ENCODE data around the gene CUEDC1.
A peak's percentile ranks its signal among the peaks of the same experiment; 100 is the strongest.

Gene CUEDC1

DNA sequence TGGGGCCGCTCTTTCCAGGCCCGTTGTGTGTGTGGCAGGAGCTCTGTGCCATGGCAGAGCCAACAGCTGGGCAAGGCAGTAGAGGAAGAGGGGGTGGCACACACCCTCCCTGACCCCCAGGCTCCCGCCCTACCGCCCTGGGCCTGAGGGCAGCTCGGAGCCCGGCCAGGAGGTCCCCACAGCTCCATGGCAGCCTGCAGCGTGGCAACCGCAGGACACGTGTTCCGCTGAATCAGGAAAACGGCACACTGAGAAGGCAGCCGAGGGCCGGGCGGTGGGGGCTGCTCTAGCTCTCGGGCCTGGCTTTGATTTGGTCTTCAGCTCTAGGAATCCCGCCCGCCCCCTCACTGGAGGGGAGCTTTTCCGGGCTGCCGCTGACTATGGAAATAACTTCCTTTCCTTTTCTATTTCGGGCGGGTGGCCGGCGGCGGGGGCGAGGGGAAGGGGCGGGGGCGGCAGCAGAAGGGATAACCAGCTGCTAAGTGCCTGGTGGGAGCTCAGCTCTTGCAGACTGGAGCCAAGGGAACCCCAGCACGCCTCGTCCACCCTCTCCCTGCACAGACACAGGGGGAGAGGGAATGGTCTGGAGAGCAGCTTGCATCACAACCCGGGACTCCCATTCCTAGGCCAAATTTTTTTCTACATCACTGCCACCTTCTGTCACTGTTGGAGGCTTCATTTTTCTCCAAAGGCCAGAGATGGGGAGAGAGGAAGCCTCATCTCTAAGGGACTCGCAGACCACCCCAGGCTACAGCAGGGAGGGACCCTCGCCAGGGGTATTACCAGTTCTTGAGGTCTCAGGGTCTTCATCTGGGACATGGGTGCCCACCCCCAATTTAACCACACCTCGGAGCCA is 80.5 kb downstream of the CUEDC1 start:
- peak; percentile 95 for DNase-seq (ENCODE audit: low read depth)
- H3K4me3 ChIP-seq (ENCODE audit: control insufficient read depth, low read depth, low read length), result no peak overlapping the region
- TF ChIP-seq, protein P1, sequence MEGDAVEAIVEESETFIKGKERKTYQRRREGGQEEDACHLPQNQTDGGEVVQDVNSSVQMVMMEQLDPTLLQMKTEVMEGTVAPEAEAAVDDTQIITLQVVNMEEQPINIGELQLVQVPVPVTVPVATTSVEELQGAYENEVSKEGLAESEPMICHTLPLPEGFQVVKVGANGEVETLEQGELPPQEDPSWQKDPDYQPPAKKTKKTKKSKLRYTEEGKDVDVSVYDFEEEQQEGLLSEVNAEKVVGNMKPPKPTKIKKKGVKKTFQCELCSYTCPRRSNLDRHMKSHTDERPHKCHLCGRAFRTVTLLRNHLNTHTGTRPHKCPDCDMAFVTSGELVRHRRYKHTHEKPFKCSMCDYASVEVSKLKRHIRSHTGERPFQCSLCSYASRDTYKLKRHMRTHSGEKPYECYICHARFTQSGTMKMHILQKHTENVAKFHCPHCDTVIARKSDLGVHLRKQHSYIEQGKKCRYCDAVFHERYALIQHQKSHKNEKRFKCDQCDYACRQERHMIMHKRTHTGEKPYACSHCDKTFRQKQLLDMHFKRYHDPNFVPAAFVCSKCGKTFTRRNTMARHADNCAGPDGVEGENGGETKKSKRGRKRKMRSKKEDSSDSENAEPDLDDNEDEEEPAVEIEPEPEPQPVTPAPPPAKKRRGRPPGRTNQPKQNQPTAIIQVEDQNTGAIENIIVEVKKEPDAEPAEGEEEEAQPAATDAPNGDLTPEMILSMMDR (conservative IDR thresholded peaks at IDR 0.05; ENCODE audit: control insufficient read depth, insufficient read depth, low read depth, low read length), result no peak

DNA sequence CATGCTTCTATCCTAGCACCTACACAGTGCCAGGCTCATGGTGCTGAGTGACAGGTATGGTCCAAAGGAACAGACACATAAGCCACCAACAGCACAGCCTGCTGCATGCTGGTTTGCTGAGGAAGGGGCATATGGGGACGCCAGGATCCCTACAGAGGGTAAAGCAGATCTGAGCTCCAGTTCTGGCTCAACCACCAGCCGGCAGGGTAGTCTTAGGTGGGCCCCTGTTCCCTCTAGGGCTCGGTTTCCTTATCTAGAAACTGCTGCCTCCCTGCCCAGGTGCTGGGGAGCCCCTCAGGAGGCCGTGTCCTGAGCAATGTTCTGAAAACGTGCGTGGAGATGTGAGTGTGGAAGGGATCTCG is 81.2 kb downstream of the CUEDC1 start:
- H3K4me3 ChIP-seq (ENCODE audit: control insufficient read depth, low read depth, low read length), result no peak overlapping the region
- DNase-seq (ENCODE audit: low read depth), result no peak
- TF ChIP-seq, protein P1 (conservative IDR thresholded peaks at IDR 0.05; ENCODE audit: control insufficient read depth, insufficient read depth, low read depth, low read length), result no peak

DNA sequence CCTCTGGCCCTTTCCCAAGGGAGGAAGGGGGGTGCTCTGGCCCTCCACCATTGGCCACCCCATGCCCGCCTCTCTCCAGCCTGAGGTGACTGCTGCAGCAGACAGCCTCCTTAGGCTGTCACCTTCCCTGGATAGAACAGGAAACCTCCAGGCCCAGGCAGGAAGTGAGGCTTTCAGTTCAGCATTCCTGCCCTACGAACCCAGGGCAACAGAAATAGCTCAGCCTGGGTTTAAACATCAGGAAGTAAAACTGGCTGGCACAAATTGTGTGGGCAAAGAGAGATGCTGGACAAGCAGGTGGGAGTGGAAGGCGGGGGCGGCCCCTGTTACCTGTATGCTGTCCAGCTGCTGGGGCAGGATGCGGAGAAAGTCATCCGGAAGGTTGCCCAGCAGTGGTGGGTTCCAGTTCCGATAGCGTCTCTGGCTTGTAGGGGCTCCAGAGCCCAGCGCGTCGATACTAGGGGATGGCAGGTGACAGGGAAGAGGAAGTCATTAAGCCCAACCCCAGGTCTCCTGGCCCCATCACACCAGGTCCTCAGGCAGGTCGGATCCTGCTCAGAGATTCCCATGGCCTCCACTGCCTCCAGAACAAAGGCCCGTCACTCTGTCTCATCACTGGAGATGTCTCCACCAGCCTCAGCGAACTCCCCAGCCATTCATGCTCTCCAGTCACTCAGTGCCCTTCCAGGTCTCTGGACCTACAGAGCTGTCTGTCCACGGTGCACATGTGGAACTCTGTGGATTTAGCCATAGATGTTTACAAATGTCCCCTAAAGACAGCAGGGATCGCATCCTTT is 81.8 kb downstream of the CUEDC1 start:
- no peak overlapping the region for H3K4me3 ChIP-seq (ENCODE audit: control insufficient read depth, low read depth, low read length)
- no peak for DNase-seq (ENCODE audit: low read depth)
- TF ChIP-seq, protein P1 (conservative IDR thresholded peaks at IDR 0.05; ENCODE audit: control insufficient read depth, insufficient read depth, low read depth, low read length), result no peak

DNA sequence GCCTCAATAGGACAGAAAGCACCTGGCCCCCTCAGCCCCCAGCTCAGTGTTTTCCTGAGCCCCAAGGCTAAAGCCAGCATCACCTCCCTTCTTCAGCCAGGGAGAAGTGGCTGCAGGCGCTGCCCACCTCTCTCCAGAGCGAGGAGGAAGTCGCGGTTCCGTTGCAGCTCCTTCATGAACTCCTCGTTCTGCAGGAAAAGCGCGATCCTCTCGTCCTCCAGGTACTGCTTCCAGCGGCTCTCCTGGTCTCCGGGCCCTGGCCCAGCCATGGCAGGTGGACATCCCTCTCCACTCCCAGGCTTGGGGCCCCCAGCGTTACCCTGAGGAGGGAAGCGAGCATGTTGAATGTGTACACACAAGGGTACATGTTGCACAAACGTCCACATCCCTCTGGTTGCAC is 82.7 kb downstream of the CUEDC1 start:
- TF ChIP-seq, protein P1 (conservative IDR thresholded peaks at IDR 0.05; ENCODE audit: control insufficient read depth, insufficient read depth, low read depth, low read length), result no peak
- H3K4me3 ChIP-seq (ENCODE audit: control insufficient read depth, low read depth, low read length), result no peak overlapping the region
- no peak for DNase-seq (ENCODE audit: low read depth)

DNA sequence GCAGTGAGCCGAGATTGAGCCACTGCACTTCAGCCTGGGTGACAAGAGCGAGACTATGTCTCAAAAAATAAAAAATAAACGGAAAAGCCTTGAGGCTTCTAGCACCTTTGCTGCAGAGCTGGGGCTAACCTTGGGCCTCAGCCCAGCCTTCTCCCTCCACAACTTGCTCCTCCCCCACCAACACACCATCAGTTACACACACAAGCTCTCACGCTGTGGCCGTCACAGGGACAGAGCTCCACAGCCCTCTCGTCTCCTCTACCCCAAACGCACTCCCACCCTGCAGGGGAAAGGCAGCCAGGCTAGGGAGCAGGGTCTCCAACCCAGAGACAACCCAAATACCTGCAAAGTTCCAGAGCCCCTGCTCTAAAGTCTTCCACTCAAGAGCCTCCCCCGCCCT is 83.3 kb downstream of the CUEDC1 start:
- DNase-seq (ENCODE audit: low read depth), result no peak
- H3K4me3 ChIP-seq (ENCODE audit: control insufficient read depth, low read depth, low read length), result no peak overlapping the region
- TF ChIP-seq, protein P1 (conservative IDR thresholded peaks at IDR 0.05; ENCODE audit: control insufficient read depth, insufficient read depth, low read depth, low read length), result no peak

DNA sequence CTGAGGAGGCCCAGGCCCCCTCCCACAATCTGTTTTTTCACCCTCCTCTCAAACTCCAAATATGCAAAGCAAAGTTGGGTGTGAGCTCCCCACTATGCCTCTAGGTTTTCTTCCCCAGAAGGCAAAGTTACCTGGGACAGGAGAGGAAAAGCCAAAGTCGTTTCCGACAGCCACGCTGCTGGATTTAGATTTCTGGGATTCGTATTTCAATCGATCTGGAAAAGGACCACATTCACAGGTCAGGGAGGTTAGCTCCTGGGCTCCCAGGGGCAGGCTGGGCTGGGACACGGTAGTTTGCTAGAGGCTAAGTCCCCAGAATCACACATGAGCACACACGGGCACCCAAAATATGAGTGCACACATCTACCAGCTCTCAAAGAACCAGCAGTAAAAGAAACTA is 84.1 kb downstream of the CUEDC1 start:
- TF ChIP-seq, protein P1 (conservative IDR thresholded peaks at IDR 0.05; ENCODE audit: control insufficient read depth, insufficient read depth, low read depth, low read length), result no peak
- no peak overlapping the region for H3K4me3 ChIP-seq (ENCODE audit: control insufficient read depth, low read depth, low read length)
- DNase-seq (ENCODE audit: low read depth), result no peak

Data from fibroblast of mammary gland (primary cell).